ENCODE data around the gene PECR.
A peak's percentile ranks its signal among the peaks of the same experiment; 100 is the strongest.
"Not testable (repeated sequence)": the region's sequence is repeated elsewhere in the genome, so short reads cannot be mapped to it uniquely, and the experiment has no call there.

PECR gene

GRCh38 chr2:216104691-216105090, 23.1 kb upstream of the PECR start:
- DNase-seq (ENCODE audit: low spot score) = no peak

GRCh38 chr2:216103213-216103612, 21.6 kb upstream of the PECR start:
- no peak for DNase-seq (ENCODE audit: low spot score)

- DNase-seq (ENCODE audit: low spot score) = no peak
These were observed 19.5 kb upstream of the PECR start for GRCh38 chr2:216101109-216101508.

GRCh38 chr2:216098421-216099334, 17.1 kb upstream of the PECR start:
- no peak for DNase-seq (ENCODE audit: low spot score)

GRCh38 chr2:216094701-216095100, 13.1 kb upstream of the PECR start:
- DNase-seq (ENCODE audit: low spot score) = no peak

- DNase-seq (ENCODE audit: low spot score) = no peak
These were observed 11.0 kb upstream of the PECR start for GRCh38 chr2:216092646-216093045.

- no peak for DNase-seq (ENCODE audit: low spot score)
These were observed 8.8 kb upstream of the PECR start for GRCh38 chr2:216090369-216090786.

GRCh38 chr2:216086207-216086893, 4.7 kb upstream of the PECR start:
- peak; percentile 26 for DNase-seq (ENCODE audit: low spot score)

- DNase-seq (ENCODE audit: low spot score) = no peak
These were observed 2.9 kb upstream of the PECR start for GRCh38 chr2:216084547-216084946.

GRCh38 chr2:216083464-216084281, 2.1 kb upstream of the PECR start:
- DNase-seq (ENCODE audit: low spot score) = peak; percentile 93

- DNase-seq (ENCODE audit: low spot score) = peak; percentile 40
These were observed 1.2 kb upstream of the PECR start for GRCh38 chr2:216082805-216083204.

GRCh38 chr2:216082117-216082711, 605 bp upstream of the PECR start:
- DNase-seq (ENCODE audit: low spot score) = no peak

- no peak for DNase-seq (ENCODE audit: low spot score)
These were observed 597 bp downstream of the PECR start for GRCh38 chr2:216081012-216081411.

GRCh38 chr2:216080048-216080447, 1.6 kb downstream of the PECR start:
- not testable (repeated sequence) for DNase-seq (ENCODE audit: low spot score)

- no peak for DNase-seq (ENCODE audit: low spot score)
These were observed 2.8 kb downstream of the PECR start for GRCh38 chr2:216078776-216079175.

- DNase-seq (ENCODE audit: low spot score) = no peak
These were observed 5.8 kb downstream of the PECR start for GRCh38 chr2:216075510-216076485.

- DNase-seq (ENCODE audit: low spot score) = no peak
These were observed 6.8 kb downstream of the PECR start for GRCh38 chr2:216074794-216075193.

- no peak for DNase-seq (ENCODE audit: low spot score)
These were observed 7.2 kb downstream of the PECR start for GRCh38 chr2:216074380-216074779.

GRCh38 chr2:216073773-216074172, 7.8 kb downstream of the PECR start:
- DNase-seq (ENCODE audit: low spot score) = no peak

GRCh38 chr2:216072473-216072872, 9.1 kb downstream of the PECR start:
- DNase-seq (ENCODE audit: low spot score) = no peak

Data from kidney tubule cell (primary cell).